Stimulated activated CD4-positive, alpha-beta T cell treated with anti-CD3 and anti-CD28 coated beads, Interleukin-1b, Interleukin-23, amount 100 ng/mL, for 24 hours (primary cell): ENCODE measurements around the gene KDSR.
"Not testable (repeated sequence)": the region's sequence is repeated elsewhere in the genome, so short reads cannot be mapped to it uniquely, and the experiment has no call there.

ENCODE experiments used
- DNase-seq, 4 experiments: peaks; one replicate each; pipeline ENCODE4 v3.0.0-alpha.2; 2020; ENCODE audit warnings: low read depth in 4 of 4, low spot score in 1 of 4

The KDSR gene

DNA sequence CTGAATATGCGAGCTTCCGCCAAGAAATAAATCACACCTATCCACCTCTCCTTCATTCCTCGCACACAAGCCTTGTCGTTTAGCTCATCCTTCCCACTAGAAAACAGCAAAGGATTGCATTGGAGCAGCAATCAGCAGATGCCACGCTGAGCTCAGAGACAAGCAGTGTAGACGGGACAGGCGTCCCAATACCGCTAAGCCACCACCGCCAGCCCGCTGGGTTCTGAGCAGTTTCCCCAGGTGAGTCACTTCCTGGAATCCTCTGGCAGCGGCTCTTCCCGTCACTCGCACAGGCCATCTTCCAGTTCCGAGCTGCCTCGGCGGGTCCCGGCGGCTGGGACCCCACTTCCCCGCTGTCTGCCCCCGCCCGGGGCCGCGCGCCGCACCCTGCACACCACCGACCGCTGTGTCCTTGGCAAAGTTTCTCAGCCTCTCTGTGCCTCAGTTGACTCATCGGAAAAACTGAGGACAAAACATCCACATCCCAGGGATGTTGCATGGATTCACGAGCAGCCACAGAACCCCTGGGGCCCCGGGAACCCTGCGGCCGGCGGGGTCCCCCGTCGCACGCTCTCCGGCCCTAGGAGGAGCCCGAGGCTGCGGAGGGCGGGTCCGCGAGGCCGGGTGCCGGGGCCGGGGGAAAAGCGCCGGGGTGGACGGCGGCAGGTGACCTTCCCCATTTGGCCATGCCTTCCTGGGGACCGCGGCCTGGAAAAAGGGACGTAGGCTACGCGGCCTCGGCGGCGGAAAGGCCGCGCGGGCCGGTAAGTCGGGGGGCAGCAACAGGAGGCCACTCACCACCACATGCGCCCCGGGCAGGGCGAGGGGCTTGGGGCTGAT, 573 bp downstream of the KDSR start:
- peak; percentile 26 to 73 (median 51) for DNase-seq

GRCh38 chr18:63365876-63366212, 1.2 kb downstream of the KDSR start:
- DNase-seq, result peak in 1 of 4 experiments; percentile 1

GRCh38 chr18:63363951-63364350, 3.1 kb downstream of the KDSR start:
- DNase-seq, result no peak

GRCh38 chr18:63363420-63363819, 3.6 kb downstream of the KDSR start:
- DNase-seq, result not testable (repeated sequence)

DNA sequence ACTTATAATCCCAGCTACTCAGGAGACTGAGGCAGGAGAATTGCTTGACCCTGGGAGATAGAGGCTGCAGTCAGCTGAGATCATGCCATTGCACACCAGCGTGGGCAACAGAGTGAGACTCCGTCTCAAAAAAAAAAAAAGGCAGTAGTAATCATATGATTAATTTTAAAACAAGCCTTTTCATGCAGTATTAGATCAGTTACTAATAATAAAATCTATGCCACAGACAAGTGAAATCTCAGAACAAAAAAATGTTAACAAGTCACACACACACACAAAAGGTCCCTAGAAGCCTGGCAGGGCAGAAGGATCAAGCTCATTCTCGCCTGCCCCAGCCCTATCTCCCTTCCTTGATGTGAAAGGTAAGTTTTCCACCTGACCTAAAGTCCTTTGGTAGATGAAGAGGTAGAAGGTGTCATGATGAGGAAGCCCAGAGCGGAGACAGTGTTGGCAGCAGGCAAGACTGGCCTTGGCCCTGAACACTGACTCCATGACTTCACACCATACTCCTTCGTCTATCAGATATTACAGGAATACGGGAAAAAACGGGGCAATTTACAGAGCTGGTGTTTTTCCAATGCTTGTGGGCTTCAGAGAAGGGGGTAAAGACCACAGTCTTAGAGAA, 10.6 kb downstream of the KDSR start:
- DNase-seq, result no peak

DNA sequence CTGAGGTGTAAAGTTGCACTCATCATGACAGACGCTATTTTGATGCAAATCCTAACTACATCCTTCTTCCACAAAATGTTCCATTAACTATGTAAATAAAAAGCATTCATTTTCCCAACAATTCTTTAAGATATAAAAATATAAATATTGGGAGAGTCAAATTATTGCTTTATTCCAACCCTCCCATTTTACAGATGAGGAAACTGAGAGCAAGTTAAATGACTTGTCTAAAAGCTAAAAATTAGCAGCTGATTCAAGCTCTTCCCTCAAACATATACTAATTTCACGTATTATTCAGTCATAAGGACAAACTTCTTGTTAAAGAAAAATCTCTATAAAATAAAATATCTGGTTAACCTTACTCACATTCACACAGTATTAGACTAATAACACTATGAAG, 16.8 kb downstream of the KDSR start:
- no peak for DNase-seq

- DNase-seq, result no peak
Measured at GRCh38 chr18:63348508-63349136, 18.4 kb downstream of the KDSR start.

GRCh38 chr18:63346480-63347183, 20.4 kb downstream of the KDSR start:
- DNase-seq, result no peak

- DNase-seq, result no peak
Measured at GRCh38 chr18:63346031-63346430, 21.0 kb downstream of the KDSR start.

GRCh38 chr18:63344918-63345317, 22.1 kb downstream of the KDSR start:
- no peak for DNase-seq

DNA sequence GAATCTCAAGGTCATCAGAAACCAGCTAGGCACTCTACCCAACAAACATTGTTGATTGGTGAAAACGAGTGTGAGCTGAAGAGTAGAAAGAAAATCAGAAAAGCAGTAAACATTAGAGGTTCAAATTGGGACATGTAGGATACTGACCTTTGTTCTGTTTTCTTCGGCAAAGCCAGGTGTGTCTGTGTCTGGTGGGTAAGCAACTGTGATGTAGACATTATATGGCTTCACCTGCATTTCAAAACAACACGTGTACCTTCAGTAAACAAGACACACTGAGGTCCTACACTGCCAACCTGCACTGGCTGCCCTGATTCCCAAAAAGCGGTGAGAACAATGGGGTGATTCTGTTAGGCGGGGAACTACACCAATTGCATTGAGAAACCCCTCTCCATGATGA, 22.7 kb downstream of the KDSR start:
- DNase-seq, result no peak

DNA sequence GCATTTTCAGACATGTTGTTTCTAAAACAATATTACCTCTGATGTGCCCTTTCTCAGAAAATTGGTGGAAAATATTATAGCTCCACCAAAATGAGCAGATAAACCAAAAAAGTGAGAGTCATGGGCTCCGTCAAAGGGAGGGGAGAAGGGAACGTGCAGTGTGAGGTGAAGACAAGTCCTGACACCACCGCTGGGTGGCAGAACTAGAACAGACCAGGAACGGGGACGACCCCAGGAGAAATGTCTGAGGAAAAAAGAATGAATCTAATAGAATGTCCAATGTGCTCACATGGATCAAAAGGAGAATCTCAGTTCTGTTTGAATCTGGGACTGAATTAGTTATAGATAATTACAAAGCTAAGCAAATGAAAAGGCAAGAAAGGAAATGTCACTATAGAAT, 24.8 kb downstream of the KDSR start:
- no peak for DNase-seq

GRCh38 chr18:63339920-63340484, 27.0 kb downstream of the KDSR start:
- DNase-seq, result peak in 1 of 4 experiments; percentile 8

DNA sequence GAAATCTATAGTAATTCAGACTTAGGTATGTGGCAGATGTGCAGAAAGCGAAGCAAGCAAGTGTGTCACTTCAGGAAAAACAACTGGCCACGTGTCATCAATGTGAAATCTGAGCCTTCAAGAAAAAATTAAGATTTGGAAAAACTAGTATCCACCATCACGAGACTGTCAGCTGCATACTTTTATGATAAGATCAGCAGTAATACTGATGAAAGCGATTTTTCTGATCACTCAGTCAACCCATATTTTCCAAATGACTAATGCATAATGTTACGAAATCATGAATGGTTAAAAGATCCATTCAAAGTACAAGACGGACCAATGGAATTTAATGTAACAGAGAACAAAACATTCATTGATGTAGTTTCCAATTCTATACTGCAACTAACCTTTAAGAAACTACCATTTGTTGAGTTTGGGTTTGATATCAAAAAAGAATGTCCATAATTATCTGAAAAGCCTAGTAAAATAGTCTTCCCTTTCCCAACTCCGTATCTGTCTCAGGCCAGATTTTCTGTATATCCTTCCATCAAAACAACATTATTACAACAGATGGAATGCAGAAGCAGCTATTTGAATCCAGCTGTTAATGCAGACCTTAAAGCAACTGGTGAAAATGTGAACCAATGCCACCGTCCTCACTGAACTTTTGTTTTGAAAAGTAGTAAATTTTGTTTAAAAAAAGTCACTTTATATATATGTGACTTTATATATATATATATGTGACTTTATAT, 30.5 kb downstream of the KDSR start:
- DNase-seq, result no peak

GRCh38 chr18:63331105-63331504, 35.9 kb downstream of the KDSR start:
- no peak for DNase-seq

DNA sequence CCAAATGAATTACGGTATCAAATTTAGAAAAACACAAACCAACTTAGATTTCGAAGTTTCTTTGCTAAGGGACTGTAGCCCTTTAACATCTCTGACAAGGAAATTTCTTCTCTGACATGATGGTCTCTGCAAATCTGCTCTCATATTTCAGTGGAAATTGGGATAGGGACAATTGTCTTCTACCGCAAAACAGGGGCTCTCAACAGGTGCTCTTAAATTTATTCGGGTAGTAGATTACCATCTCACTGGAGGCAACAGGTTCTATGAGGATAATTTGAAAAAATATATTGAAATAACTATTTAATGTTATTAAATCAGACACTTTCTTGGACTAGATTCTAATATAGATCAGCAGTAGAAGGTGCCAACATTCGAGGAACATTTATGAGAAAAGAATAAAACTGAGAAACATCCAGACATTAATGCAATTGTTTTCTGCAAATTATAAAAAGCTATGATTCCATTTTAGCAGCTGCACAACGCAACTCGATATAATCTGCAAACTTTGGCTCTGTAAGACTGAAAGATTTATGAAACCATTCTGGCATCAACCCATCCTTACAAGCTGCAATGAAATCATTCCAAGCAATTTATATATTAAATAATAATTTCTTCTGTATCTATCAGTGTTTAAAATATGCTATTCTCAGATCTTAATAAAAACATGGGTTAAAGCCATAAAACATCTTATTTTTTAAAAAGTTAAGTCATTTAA, 37.4 kb downstream of the KDSR start:
- DNase-seq, result no peak

DNA sequence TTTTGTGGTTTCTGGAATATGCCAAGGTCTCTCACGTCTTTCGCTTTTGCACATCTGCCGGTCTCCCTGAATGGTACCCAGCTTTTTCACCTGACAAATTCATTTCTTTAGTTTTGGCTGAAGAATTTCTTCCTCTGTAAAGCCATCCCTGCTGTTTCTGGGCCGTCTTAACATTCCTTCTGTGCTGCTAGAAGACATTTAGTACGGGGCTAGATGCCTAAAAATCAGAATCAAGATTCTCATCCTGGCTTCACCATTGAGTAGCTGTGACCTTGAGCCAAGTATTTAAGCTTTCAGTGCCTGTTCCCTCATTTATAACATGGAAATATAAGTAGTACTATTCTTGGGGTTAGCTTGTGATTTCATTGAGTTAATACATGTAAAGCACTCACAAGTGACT, 41.0 kb downstream of the KDSR start:
- DNase-seq, result no peak

DNA sequence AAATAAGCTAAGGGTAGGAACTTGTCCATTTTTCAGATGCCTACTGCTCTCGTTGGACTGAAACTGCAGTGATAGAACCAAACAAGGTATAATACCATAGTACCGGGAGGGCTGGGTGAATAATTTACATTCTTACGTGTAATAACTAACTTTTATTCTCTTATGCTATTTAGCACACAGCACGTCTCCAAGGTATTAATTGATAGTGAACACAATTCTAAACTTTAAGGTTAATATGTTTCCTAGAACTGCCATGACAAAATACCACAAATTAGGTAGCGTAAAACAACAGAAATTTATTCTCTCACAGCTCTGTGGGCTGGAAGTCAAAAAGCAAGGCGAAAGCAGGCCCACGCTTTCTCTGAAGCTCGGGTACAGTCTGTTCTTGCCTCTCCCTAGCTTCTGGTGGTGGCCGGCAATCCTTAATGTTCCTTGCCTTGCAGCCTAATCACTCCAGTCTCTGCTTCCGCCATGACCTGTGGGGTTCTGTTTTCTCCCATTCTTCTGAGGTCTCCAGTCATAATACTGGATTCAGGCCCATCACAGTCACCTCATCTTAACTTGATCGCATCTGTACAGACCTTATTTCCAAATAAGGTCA, 41.8 kb downstream of the KDSR start:
- DNase-seq, result no peak

DNA sequence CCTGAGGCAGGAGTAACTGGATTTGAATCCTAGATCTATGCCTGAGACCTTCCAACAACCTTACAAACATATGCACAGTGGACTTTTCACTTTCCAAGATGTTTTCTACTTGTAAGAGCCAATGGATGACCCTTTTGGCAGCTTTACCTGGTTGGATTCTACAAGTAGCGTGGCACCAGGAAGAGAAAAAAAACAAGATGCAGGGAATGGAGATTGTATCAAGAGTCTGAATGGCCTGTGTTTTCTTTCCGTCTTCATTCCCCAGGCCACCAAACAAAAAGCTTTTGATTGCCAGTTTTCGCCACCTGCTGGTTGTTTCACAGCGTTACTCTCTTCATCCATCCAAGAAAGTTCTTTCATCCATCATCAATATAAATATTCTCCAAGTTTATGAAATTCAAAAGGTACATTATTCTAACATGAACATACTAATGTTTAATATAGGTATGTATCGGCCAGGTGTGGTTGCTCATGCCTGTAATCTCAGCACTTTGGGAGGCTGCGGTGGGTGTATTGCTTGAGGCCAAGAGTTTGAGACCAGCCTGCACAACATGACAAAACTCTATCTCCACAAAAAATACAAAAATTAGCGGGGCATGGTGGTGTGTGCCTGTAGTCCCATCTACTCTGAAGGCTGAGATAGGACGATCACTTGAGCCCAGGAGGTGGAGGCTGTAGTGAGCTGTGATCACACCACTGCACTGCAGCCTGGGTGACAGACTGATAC, 43.9 kb downstream of the KDSR start:
- no peak for DNase-seq
